ENCODE measurements around the gene ZNF500.

DNA sequence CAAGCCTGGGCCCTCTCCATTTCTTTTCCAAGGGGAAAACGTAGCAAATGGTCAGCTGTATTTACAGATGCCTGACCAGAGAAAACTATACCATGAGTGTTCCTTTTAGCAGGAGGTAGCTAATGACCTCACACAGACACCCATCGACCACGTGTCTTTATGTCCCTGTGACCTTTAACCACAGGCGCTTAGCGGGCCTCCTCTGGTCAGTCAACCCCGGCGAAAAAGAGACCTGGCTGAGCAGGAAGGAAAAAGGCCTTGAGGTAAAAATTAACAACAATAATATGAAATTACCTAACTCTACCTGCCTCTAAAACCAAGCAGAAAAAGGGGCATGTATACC is 64.5 kb downstream of the ZNF500 start:
- no peak for TF ChIP-seq POLR2A (IDR thresholded peaks at IDR 0.05)
- TF ChIP-seq CTCF (IDR thresholded peaks at IDR 0.05): no peak
- TF ChIP-seq POLR2AphosphoS5 (IDR thresholded peaks at IDR 0.05): no peak

Data from sigmoid colon (tissue), 4 donors.